NCI-H146 treated with DMSO at 0.1 percent for 48 hours (cell line): ENCODE measurements around the gene MYBPH.

Experiments
- DNase-seq: peaks from one replicate; lab custom pipeline; 2025; ENCODE audit not compliant: unreplicated experiment; lab: John Stamatoyannopoulos, UW

Gene MYBPH

DNA sequence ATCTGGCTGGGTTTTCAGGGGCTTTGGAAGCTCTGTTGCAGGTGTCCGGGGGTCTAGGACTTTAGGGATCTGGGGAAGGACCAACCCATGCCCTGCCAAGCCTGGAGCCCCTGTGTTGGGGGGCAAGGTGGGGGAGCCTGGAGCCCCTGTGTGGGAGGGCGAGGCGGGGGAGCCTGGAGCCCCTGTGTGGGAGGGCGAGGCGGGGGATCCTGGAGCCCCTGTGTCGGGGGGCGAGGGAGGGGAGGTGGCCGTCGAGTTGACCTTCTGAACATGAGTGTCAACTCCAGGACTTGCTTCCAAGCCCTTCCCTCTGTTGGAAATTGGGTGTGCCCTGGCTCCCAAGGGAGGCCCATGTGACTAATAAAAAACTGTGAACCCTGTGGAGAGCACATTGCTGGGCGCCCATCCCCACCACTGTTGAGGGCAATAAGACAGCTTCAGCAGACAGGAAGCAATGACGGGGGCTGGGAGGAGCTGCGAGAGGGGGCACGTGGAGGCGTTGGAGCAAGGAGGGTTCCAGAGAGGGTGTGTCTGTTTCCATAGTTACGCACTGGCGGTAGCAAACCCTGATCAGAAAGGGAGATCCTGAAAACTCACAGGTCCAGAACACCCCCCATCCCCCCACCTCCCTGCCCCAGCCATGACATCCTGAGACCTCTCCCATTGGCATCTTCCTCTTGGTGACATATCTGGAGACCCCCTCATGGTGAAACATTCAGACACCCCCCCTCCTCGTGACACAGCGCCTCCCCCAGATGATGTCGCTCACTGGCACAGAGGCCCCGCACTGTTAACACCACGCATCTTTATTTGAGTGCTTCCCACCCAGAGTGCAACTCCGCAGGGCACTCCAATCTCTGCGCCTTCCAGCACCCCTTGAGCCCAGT lies 8.4 kb downstream of the MYBPH start:
- no peak for DNase-seq

DNA sequence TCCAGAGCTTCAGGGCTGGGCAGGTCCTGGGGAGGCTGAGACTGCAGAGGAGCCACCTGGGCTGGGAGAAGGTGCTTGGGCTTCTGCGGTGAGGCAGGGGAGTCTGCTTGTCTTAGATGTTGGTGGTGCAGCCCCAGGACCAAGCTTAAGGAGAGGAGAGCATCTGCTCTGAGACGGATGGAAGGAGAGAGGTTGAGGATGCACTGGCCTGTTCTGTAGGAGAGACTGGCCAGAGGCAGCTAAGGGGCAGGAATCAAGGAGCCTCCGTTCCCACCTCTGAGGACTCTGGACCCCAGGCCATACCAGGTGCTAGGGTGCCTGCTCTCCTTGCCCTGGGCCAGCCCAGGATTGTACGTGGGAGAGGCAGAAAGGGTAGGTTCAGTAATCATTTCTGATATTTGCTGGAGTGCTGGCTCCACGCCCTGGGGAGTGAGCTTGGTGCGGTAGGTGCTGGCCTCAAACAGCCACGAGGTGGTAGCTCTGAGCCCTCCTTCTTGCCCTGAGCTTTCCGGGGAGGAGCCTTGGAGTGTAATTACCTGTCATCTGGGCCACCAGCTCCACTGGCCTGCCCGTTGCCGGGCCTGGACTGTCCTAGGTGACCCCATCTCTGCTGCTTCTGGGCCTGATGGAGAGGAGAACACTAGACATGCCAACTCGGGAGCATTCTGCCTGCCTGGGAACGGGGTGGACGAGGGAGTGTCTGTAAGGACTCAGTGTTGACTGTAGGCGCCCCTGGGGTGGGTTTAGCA lies 9.3 kb downstream of the MYBPH start:
- peak; percentile 26 for DNase-seq

DNA sequence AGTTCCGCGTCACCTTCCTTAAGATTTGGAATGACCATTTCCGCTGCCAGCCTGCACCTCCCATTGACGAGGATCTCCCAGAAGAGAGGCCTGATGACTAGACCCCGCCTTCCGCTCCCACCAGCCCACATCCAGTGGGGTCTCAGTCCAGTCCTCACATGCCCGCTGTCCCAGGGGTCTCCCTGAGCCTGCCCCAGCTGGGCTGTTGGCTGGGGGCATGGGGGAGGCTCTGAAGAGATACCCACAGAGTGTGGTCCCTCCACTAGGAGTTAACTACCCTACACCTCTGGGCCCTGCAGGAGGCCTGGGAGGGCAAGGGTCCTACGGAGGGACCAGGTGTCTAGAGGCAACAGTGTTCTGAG lies 9.8 kb downstream of the MYBPH start:
- DNase-seq, result no peak

DNA sequence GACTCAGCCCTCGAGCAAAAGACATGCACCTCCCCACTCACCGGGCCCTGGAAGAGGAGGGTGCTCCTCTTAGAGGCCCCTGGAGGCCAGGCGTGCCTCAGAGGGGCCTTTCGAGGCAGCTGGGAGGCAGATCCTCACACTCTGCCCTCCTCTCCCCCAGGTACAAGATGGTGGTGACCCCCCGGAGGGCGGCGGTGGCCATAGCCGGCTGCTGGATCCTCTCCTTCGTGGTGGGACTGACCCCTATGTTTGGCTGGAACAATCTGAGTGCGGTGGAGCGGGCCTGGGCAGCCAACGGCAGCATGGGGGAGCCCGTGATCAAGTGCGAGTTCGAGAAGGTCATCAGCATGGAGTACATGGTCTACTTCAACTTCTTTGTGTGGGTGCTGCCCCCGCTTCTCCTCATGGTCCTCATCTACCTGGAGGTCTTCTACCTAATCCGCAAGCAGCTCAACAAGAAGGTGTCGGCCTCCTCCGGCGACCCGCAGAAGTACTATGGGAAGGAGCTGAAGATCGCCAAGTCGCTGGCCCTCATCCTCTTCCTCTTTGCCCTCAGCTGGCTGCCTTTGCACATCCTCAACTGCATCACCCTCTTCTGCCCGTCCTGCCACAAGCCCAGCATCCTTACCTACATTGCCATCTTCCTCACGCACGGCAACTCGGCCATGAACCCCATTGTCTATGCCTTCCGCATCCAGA lies 10.4 kb downstream of the MYBPH start:
- no peak for DNase-seq

DNA sequence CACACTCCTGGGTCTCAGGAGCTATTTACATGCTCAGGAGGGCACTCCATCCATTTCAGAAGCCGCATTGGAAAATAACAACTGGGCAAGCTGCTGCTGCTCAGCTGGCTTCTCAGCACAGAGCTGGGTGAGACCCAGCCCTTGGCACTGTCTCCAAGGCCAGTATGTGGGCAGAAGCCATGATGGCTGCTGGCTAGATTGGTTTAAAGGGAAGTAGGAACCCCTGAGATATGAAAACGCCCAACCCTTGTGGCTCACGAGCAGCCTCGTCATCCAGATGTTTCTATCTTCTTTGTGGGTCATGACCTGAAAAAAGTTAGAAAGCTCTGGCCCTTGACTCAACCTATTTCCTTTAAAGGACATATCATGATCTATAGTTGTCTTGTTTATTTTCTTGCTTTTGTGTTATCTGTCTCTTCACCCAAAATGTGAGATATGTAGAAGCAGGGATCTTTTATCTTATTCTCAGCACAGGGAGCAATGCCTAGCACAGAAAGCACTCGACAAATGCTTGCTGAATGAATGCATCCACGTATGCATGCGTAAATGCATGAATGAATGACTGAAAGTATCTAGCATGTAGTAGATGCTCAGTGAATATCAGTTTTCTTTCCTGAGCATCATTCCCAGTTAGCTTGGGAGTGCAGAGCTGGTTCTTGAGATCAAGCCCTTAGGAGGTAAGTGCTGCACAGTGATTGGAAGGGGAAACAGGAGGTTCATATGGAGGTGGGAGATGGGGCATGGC lies 11.6 kb downstream of the MYBPH start:
- no peak for DNase-seq

DNA sequence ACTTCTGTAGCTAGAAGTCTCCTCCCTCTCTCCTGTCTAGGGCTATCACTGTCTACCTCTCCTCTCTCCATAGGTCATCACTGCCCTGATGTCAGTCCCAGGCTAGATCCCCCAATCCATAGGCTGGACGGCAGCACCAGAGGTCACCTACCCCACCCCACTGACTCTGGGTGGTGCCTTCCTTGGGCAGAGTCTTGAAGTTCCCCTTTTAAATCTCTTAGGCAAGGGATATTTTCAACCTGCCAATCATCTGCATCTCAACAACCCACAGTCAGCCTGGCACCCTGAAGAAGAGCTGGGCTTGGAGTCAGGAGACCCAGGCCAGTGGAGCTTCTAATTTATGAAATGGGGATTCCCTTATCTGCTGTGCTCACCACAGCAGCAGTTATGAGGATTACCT lies 13.2 kb downstream of the MYBPH start:
- DNase-seq, result no peak

DNA sequence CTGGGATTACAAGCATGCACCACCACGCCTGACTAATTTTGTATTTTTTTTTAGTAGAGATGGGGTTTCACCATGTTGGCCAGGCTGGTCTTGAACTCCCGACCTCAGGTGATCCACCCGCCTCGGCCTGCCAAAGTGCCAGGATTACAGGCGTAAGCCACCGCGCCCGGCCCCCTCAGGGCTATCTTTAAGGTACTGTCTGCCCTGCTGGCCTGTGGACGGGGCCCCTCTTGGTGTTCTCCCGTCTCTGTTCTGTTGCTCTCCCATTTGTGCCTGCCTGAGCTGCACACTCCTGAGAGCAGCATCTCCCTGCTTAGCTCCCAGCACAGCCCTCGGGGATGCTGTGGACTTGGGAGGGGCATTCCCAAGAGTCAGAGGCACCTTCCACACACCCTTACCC lies 13.9 kb downstream of the MYBPH start:
- no peak for DNase-seq

DNA sequence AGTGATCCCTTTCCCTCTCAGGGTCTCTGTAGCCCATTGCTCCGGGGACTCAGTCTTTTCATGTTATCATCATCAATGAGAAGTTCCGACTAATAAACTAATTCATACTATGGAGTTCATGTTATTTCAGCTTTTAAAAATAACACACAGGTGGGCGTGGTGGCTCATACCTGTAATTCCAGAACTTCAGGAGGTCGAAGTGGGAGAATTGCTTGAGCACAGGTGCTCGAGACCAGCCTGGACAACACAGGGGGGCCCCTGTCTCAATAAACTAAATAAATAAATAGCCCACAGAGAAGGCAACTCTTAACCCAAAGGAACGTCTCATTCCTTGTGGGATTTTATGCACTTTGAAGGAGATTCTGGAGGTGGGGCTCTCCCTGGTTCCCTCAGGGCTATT lies 14.5 kb downstream of the MYBPH start:
- no peak for DNase-seq

DNA sequence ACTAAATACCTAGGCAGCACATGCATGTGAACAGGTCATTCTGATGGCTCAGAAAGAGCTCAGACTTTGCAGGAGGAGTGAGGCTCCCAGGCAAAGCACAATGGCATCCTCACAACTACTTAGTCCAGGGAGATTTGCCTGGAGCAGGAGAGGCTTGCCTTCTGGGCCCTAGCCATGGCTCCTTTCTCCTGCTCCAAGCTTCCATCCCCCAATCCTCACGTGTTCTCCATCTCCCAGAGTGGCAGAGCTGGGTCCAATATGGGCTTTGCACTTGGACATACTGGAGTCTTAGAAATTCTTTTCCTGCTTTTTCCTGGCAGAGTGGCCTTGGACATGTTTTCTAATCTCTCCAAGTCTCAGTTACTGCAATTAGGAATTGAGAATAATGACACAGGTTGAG lies 15.8 kb downstream of the MYBPH start:
- DNase-seq, result no peak

DNA sequence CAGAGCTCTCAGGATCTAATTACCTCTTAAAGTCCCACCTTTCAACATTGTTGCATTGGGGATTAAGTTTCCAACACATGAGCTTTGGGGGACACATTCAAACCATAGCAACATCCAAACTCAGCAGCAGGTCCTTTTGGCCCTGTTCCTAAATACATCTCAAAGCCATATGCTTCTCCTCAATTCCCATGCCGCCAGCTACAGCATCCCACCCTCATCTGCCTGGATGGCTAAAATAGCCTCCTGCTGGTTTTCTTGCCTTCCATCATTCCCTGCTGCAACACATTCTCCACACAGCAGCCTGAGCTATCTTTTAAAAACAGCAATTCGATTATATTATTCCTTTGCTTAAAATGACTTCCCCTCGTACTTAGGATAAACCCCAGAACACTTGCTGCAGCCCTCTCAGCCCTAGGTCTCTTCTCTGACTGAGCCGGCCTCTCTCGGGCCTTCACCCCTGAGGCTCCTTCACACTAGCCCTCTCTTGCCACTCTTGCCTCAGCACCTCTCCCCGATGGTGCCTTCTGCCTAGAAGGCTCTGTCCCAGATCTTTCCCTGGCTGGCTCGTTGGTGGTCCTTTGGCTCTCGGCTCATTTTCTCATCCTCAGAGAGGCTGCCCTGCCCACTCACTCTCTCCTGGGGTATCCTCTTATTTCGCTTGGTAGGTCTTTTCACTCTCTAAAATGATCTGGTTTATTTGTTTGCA lies 16.5 kb downstream of the MYBPH start:
- no peak for DNase-seq

DNA sequence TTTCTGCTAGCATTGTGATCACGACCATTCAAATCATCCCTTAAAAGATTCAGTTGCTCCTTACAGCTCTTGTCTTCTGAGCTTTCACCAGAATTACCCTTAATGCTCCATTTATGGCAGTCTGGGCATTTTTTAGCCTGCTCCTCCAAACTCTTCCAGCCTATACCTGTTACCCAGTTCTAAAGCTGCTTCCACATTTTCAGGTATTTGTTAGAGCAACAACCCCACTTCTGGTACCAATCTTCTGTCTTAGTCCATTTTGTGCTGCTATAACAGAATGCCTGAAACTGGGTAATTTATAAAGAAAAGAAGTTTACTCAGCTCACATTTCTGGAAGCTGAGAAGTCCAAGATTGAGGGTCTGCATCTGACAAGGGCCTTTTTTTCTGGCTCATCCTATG lies 17.2 kb downstream of the MYBPH start:
- DNase-seq, result no peak

DNA sequence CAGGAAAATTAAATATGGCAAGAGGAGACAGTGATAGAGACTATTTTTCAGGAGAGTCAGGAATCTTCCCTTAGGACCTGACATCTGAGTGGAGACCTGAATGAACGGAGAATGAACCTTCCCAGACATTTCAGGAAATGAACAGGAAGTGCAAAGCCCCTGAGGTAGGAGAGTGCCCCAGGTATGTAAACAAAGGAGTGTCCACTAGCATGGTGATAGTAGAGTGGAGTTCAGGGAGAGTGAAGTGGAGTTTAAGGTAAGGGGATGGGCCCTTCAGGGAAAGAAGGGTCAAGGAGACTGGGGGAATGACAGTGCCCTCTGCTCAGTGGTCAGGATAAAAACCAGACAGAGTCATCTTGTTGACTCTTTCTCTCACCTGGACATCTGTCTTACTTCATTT lies 19.3 kb downstream of the MYBPH start:
- DNase-seq, result no peak

DNA sequence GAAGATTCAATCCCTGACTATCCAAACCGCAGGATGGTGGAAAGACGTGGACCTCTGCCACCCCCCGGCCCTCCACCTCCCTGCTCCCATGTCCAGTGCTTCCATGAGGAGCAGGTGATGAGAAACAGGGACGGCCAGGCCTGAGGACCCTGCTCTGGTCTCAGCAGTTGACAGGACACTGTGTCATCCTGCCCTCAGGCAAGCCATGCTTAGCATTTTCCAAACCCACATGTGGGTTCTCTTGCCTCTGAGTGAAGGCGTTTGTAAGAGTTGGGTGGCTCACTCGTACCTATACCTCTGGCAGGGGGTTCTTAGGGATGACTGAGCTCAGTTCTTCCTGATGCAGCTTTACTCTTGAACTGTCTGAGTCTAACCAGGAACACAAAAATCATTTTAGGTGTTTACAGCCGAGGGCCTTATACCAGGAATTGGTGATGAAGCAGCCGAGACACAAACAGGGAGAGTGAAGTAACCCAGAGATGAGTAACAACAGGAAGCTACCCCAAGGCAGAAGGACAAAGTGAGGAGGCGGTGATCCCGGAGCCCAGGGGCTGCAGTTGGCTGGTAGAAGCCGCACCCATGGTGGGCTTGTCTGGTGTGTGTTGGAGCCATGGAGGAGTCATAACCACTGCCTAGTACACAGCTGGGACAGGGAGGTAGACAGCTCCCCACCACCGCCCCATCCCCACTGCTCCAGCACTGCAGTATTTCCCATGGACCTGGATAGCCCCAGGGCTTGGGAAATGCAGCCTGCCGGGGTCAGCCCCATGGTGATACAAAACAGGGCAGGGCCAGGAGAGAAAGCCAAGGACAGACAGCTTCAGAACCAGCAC lies 21.4 kb downstream of the MYBPH start:
- DNase-seq, result no peak

DNA sequence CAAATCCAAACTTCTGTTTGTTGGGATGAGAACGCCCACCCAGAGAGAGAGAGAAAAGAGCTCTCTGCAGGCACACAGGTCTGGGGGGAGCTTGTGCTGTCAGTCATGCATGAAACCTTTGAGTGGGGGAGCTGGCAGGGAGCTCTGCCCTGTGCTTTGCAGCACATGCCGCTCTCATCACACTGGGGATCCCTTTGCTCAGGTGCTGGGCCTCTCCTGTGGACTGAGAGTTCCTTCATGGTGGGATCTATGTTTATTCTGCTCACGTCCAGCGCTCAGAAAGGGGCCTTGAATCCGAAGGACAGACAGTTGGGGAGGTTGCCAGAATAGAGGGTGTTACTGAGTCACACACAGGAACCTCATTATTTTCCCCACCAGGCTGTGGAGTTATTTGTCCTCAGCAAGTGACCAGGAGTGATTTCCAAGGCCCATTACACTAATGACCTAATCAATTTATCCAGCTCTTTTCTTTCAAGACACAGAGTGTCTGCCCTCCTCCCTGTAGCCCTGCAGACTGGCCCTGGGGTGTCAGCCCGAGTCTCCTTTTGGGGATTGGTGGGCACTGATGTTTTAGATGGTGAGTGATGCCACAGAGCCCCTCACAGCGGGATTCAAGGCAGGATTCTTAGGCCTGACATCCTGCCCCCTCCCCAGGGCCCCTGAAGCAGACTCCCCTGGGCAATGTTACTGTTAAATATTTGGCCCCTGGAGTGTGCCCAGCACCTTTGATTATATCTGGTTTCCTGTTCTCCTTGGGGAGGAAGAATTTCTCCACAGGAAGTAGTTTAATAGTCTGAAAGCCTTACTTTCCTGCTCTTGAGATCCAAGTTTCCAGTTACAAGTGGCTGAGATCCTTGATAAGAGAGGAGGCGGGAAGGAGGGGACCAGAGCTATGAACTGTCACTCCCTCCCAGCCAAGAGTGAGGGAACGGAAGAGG lies 22.3 kb downstream of the MYBPH start:
- DNase-seq, result no peak

DNA sequence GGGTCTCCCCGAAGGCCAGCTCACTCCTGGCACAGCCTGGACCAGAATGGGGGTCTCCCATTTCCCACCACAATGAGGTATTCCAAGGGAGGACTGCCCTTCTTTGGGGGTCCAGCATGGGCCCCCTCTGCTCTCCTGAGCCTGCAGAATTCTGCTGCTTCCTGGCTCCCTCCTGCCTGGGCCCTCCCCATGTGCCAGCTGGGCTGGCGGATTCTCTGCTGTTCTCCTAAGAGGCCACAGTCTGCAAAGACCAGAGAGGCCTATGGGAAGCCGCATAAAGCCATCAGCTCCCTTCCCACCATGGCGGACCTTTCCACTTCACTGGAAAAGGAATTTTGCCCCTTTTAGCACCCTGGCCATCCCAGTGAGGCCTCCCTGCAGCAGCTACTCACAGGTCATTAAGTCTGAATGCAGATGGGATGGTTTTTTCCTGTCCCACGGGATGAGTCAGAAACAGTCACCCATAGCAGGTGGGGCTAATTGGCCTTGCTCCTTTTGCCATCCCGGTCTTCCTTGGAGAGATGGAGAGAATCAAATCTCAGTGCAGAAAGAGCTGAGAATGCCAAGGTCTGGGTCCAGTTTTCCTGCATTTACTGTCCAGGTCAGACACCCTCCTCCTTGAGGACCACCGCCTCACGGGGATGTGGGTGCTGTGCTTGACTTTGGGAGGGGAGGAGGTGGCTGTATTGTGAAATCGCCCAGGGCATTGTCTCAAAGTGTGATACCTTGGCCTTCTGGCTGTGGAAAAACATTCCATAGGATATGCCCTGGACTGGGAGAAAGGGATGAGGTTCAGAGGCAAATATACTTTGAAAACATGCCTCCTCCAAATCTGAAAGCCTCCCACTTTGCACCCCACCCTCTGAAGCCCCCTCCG lies 23.2 kb downstream of the MYBPH start:
- peak; percentile 26 for DNase-seq

DNA sequence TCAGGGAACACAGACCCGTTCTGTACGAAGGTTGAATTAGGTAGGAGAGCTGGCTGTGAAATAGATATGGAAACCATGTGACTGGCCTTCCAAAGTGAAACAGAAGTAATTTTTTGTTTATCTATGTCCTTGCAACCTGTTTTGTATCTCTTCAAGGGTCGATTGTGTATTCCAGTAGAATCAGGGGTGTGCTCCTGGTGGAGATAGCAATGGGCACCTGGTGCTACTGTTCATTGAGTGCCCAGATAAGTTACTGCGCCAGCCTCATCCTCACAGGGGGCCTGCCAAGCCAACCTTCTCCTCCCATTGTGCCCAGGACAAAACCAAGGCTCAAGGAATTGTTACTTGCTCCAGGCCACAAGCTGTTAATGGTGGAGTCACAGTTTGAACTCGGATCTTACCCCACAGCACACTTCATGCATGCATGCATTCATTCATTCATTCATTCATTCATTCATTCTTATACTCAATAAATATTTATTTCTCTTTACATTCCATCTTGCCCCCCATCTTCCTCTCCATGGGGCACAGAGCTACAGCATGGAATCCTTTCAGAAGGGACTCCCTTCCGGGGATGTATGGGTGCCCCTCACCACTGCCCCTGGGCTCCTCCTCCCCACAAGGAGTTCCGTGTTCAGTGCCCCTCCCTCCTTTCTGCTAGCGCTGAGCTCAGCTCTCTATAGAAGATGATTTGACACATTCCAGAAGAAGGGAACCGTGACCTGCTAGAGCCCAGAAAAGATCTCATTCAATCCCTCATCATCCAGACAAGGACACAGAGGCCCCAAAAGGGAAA lies 24.1 kb downstream of the MYBPH start:
- DNase-seq, result no peak
